Ovary (tissue), 9 donors: ENCODE data around the gene TYW1. TPM values are rescaled to one million over a fixed set of nuclear protein-coding genes. Genes with fewer than 3 reads are reported as not detected.
"Not testable (repeated sequence)": the region's sequence is repeated elsewhere in the genome, so short reads cannot be mapped to it uniquely, and the experiment has no call there.

ENCODE experiments used
- DNase-seq, 5 donors: peaks; one replicate each; pipeline ENCODE4 v3.0.0-alpha.2; 2019 to 2020
- H3K27ac ChIP-seq, 2 donors: fragments of 200-600 bp; one replicate each; pipeline versions ENCODE4 v1.5.1 to v1.8.0; 2019 to 2022
- H3K27me3 ChIP-seq: fragments of 200-600 bp; one replicate; pipeline ENCODE4 v1.8.0; 2022
- H3K36me3 ChIP-seq: fragments of 200-600 bp; sonication (generic); one replicate; pipeline ENCODE4 v1.5.1; 2019
- H3K4me1 ChIP-seq: one replicate; pipeline ENCODE4 v1.8.1; 2013; ENCODE audit warnings: mild to moderate bottlenecking, moderate library complexity; ENCODE audit not compliant: insufficient read depth
- H3K4me3 ChIP-seq: fragments of 200-600 bp; sonication (generic); one replicate; pipeline ENCODE4 v1.5.1; 2017
- H3K9me3 ChIP-seq, 2 donors: fragments of 200-600 bp in 1 of 2; sonication (generic) in 1 of 2; one replicate each; pipeline versions ENCODE4 v1.5.1 to v1.8.1; 2013 to 2019; ENCODE audit warnings: mild to moderate bottlenecking in 1 of 2, moderate library complexity in 1 of 2
- EP300 ChIP-seq: sonication (generic); formaldehyde crosslinking; IDR thresholded peaks from one replicate; pipeline ENCODE4 v1.6.1; 2017; ENCODE audit warnings: antibody characterized with exemption
- POLR2A ChIP-seq: fragments of 450-650 bp; IDR thresholded peaks from one replicate; pipeline ENCODE4 v1.6.1; 2017; ENCODE audit warnings: antibody characterized with exemption, mild to moderate bottlenecking, moderate library complexity
- WGBS, 3 donors: extraction: QIAGEN DNeasy Blood & Tissue Kit in 1 of 3; methylation state at CpG; one replicate each; pipeline versions ENCODE4 v1.1.5 to v1.1.7; 2013 to 2017; 5-methylcytosine and 5-hydroxymethylcytosine counted together
- intact Hi-C, 4 donors: fragments of 100-400 bp; cut with DNase I; formaldehyde crosslinking; loops; one replicate each; pipeline versions ENCODE4 v1.11.0 to v1.15.1; 2022 to 2023
- polyA plus RNA-seq, 2 donors: library from polyadenylated mRNA; stranded (reverse); fragments of 200-250 nt in 1 of 2; fragments of 350-450 nt in 1 of 2; fragmentation: Illumina TruSeq in 1 of 2; extraction: RNeasy Lipid Tissue Mini Kit (QIAGEN cat#74804) in 1 of 2; gene quantifications; one replicate each; pipeline ENCODE4 v1.2.3, GENCODE V29; 2013 to 2014
- total RNA-seq, 7 donors: library from RNA; depleted of rRNA in 2 of 7; stranded (reverse); fragments of >200 nt in 2 of 7; fragmentation: NEBNext Ultra II Directional in 3 of 7; extraction: Animal tissue kit (Norgen Biotek cat#: 25700) in 3 of 7; gene quantifications; one replicate each; pipeline versions ENCODE4 v1.1.0 to v1.2.4, GENCODE V29; 2016 to 2023
- TF ChIP-seq, protein P1 (sequence below), 3 donors: fragments of 450-650 bp in 2 of 3; fragments of 200-600 bp in 1 of 3; IDR thresholded peaks; one replicate each; pipeline versions ENCODE4 v1.5.1 to v1.8.0; 2016 to 2022; ENCODE audit warnings: antibody characterized with exemption in 3 of 3, mild to moderate bottlenecking in 1 of 3
- donor health status: DM: no; HTN: no; CAD: no; lungs with moderate emphysema.
- donor health status: DM: no; HTN: no; CAD: no.
- donor health status: Bipolar disorder and iron deficiency.
- donor health status: DM: yes; HTN: yes; CAD: no.
- donor health status: DM: no; HTN: no; CAD: no.
- donor health status: DM: yes; HTN: yes; CAD: no.

Gene TYW1
- total and polyA plus RNA-seq, 9 donors = 17.3 to 45.6 (median 22.4) TPM

DNA sequence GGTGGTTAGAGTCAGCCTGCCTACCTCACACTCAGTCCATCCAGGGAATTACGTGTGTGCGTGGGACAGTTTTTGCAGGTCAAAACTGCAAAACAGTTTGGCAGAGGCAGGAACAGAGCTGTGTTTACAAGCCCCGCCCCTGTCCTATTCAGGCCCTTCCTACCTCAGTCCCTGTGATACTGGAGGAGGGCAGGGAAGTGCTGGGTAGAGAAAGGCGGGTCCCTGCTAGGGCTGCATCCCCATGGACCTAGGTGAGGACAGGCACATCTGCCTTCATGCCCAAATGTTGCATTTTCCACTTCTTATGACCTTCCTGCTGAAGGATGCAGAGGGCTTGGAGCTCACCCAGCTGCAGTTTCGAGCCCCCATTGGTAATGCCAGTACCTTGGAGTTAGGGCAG lies 26.3 kb upstream of the TYW1 start:
- no peak overlapping the region for H3K27ac ChIP-seq
- no peaks in the 10 kb centered on the region for H3K4me1 ChIP-seq
- WGBS, 3 donors = 63 to 68% (median 67%) methylated on average over 5 of the region's 5 CpGs
- H3K27me3 ChIP-seq = no peaks in the 10 kb centered on the region
- H3K4me3 ChIP-seq = no peak overlapping the region
- no peak for TF ChIP-seq POLR2A
- TF ChIP-seq, protein P1, sequence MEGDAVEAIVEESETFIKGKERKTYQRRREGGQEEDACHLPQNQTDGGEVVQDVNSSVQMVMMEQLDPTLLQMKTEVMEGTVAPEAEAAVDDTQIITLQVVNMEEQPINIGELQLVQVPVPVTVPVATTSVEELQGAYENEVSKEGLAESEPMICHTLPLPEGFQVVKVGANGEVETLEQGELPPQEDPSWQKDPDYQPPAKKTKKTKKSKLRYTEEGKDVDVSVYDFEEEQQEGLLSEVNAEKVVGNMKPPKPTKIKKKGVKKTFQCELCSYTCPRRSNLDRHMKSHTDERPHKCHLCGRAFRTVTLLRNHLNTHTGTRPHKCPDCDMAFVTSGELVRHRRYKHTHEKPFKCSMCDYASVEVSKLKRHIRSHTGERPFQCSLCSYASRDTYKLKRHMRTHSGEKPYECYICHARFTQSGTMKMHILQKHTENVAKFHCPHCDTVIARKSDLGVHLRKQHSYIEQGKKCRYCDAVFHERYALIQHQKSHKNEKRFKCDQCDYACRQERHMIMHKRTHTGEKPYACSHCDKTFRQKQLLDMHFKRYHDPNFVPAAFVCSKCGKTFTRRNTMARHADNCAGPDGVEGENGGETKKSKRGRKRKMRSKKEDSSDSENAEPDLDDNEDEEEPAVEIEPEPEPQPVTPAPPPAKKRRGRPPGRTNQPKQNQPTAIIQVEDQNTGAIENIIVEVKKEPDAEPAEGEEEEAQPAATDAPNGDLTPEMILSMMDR (IDR thresholded peaks at IDR 0.05) = no peak
- TF ChIP-seq EP300 = no peak
- no peaks in the 10 kb centered on the region for H3K36me3 ChIP-seq
- no peaks in the 10 kb centered on the region for H3K9me3 ChIP-seq
- intact Hi-C loops = no loop called here
- no peak for DNase-seq

DNA sequence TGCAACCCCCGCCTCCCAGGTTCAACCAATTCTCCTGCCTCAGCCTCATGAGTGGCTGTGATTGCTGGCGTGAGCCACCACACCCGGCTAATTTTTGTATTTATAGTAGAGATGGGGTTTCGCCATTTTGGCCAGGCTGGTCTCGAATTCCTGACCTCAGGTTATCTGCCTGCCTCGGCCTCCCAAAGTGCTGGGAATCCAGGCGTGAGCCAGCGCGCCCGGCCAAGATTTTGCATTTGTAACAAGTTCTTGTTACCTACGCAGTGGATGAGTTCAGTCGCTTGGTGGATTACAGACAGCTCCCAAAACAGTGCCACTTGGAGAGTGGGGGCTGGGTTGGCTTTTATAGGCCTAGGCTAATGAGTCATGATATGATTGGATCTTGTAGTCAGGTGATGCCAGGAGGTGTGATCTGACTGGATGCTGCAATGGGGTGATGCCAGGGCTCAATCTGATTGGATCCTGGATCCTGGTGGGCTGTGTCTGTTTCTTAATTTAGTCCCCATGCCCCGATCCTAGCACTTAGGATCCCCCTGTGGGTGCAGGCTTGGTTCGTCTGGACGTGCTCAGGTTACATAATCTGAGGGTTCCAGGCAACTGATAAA lies 21.5 kb upstream of the TYW1 start:
- no peaks in the 10 kb centered on the region for H3K36me3 ChIP-seq
- H3K27ac ChIP-seq = no peak overlapping the region
- no peak for DNase-seq
- TF ChIP-seq, protein P1 (IDR thresholded peaks at IDR 0.05) = no peak
- TF ChIP-seq POLR2A = no peak
- TF ChIP-seq EP300 = no peak
- H3K27me3 ChIP-seq = no peaks in the 10 kb centered on the region
- H3K9me3 ChIP-seq = no peaks in the 10 kb centered on the region
- H3K4me3 ChIP-seq = no peak overlapping the region
- WGBS, 3 donors = 83 to 88% (median 86%) methylated on average over 15 of the region's 15 CpGs
- no peaks in the 10 kb centered on the region for H3K4me1 ChIP-seq
- intact Hi-C loops = no loop called here

DNA sequence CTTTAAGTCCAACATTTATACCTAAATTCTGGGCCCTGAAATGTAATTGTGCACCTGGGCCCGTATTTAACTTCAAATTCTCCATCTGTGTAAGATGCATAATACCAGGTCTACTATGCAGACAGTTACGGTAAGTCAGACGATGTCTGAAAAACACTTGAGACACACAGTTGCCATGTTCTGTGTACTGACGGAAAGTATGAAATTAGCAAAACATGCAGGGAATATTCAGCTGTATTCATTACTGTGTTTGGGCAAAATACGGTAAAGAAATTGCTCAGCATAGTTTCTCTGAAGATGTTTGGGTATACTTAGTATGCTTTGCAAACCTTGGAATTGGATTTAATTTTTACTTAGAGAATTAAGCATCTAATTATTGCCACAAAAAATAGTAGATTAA lies 18.3 kb upstream of the TYW1 start:
- DNase-seq, H3K27me3 ChIP-seq, intact Hi-C loops, H3K27ac ChIP-seq, H3K4me1 ChIP-seq, H3K36me3 ChIP-seq, H3K9me3 ChIP-seq, H3K4me3 ChIP-seq: not testable (repeated sequence)
- 64 to 75% (median 70%) methylated on average over 5 of the region's 5 CpGs for WGBS, 3 donors

DNA sequence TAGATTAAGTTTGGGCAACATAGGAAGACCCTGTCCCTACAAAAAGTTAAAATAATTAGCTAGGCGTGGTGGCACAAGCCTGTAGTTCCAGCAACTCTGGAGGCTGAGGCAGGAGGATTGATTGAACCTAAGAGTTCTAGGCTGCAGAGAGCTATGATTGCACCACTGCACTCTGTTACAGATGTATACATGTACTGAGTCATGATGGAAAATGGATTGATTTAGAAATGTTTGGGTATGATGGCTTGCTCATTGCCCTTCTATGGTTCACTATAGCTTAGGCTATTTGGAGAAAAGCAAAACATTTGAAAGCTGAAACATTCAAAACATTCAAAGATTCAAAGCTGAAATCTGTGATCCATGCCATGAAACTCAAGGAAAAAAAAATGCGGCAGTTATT lies 17.6 kb upstream of the TYW1 start:
- WGBS, 3 donors = 72 to 88% (median 77%) methylated on average over 2 of the region's 2 CpGs
- H3K27ac ChIP-seq, H3K27me3 ChIP-seq, H3K4me3 ChIP-seq, H3K9me3 ChIP-seq, intact Hi-C loops, H3K36me3 ChIP-seq, DNase-seq, H3K4me1 ChIP-seq: not testable (repeated sequence)

DNA sequence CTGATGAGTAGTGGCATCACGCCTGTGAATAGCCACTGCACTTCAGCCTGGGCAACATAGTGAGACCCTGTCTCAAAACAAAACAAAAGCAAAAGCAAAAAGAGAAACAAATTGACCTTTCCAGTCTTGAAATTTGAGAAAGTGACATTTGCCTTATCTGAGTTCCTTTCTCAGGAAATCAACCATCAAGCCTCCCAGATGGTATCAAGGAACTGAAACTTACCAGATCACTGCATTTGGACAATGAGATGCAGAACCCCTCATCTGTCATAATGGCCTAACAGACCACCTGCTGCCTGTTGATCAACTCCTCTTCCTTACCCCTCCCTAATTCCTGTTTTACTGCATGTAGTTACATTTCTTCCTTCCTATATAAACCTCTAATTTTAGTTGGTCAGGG lies 16.3 kb upstream of the TYW1 start:
- H3K9me3 ChIP-seq, intact Hi-C loops, H3K27ac ChIP-seq, H3K36me3 ChIP-seq, H3K4me3 ChIP-seq, H3K27me3 ChIP-seq, DNase-seq, H3K4me1 ChIP-seq: not testable (repeated sequence)
- WGBS, 3 donors = 85 to 95% (median 95%) methylated on average over 1 of the region's 1 CpG

DNA sequence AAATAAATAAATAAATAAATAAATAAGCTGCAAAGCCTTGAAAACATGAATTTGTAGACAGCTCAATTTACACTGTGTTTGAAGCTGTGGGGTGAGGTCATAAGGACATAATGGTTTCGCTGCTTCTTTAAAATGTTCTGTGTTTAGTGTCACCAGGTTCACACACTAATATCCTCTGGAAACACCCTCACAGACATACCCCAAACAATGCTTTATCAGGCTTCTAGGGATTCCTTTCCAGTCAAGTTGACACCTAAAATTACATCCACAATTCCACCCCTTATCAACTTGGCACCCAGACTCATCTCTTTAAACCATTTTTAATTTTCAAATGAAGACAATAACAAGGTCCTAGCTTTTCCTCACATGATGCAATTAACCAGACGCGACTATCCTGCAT lies 7.1 kb upstream of the TYW1 start:
- H3K27me3 ChIP-seq, H3K4me1 ChIP-seq, intact Hi-C loops, H3K36me3 ChIP-seq, DNase-seq, H3K27ac ChIP-seq, H3K4me3 ChIP-seq, H3K9me3 ChIP-seq: not testable (repeated sequence)
- 92 to 97% (median 96%) methylated on average over 1 to 3 of the region's 3 CpGs for WGBS, 3 donors

DNA sequence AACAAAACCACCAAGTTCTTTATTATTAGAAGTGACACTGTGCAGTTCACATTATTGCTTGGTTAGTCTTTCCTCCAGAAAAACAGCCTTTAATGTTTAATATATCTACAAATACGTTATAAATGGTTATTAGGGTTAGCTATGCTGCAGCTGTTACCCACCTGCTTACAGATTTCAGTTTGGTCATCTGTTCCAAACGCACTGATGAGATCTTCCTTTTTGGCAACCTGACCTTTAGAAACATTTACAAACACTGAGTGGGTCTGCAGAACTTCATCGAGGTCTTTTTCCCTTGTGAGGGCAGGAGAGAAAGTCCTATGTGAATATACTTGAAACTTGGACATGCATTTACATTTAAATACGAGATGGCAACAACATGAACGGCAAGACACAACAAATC lies 2.6 kb upstream of the TYW1 start:
- H3K27me3 ChIP-seq, H3K9me3 ChIP-seq, DNase-seq, H3K4me1 ChIP-seq, intact Hi-C loops, H3K36me3 ChIP-seq: not testable (repeated sequence)
- Histone ChIP-seq H3K27ac (peak overlapping the region; percentile 87 to 99), H3K4me3 (peak overlapping the region; percentile 75)
- 22 to 35% (median 30%) methylated on average over 5 of the region's 5 CpGs for WGBS, 3 donors
